ENCODE measurements around the gene NBPF11.
"Not testable (repeated sequence)": the region's sequence is repeated elsewhere in the genome, so short reads cannot be mapped to it uniquely, and the experiment has no call there.

NBPF11 gene

GRCh38 chr1:148150014-148150413 is 2.1 kb downstream of the NBPF11 start:
- DNase-seq, result not testable (repeated sequence)

GRCh38 chr1:148149050-148149815 is 2.8 kb downstream of the NBPF11 start:
- not testable (repeated sequence) for DNase-seq

GRCh38 chr1:148147052-148147838 is 4.8 kb downstream of the NBPF11 start:
- DNase-seq, result not testable (repeated sequence)

- DNase-seq, result not testable (repeated sequence)
Observed at GRCh38 chr1:148146191-148146997, 5.7 kb downstream of the NBPF11 start.

- not testable (repeated sequence) for DNase-seq
Observed at GRCh38 chr1:148143223-148143622, 8.9 kb downstream of the NBPF11 start.

- not testable (repeated sequence) for DNase-seq
Observed at GRCh38 chr1:148141936-148142335, 10.1 kb downstream of the NBPF11 start.

- not testable (repeated sequence) for DNase-seq
Observed at GRCh38 chr1:148138606-148139005, 13.5 kb downstream of the NBPF11 start.

- not testable (repeated sequence) for DNase-seq
Observed at GRCh38 chr1:148122341-148122740, 29.7 kb downstream of the NBPF11 start.

- DNase-seq, result peak in 1 of 5 experiments; percentile 14
Observed at GRCh38 chr1:148120395-148120794, 31.7 kb downstream of the NBPF11 start.

- not testable (repeated sequence) for DNase-seq
Observed at GRCh38 chr1:148095732-148096131, 56.3 kb downstream of the NBPF11 start.

- DNase-seq, result not testable (repeated sequence)
Observed at GRCh38 chr1:148086196-148086595, 65.9 kb downstream of the NBPF11 start.

- DNase-seq, result not testable (repeated sequence)
Observed at GRCh38 chr1:148081205-148081604, 70.9 kb downstream of the NBPF11 start.

GRCh38 chr1:148078632-148079519 is 73.2 kb downstream of the NBPF11 start:
- DNase-seq, result not testable (repeated sequence)

GRCh38 chr1:148078090-148078489 is 74.0 kb downstream of the NBPF11 start:
- DNase-seq, result not testable (repeated sequence)

GRCh38 chr1:148077458-148077857 is 74.6 kb downstream of the NBPF11 start:
- DNase-seq, result not testable (repeated sequence)

GRCh38 chr1:148073392-148073791 is 78.7 kb downstream of the NBPF11 start:
- not testable (repeated sequence) for DNase-seq

- DNase-seq, result not testable (repeated sequence)
Observed at GRCh38 chr1:148068606-148069005, 83.5 kb downstream of the NBPF11 start.

- not testable (repeated sequence) for DNase-seq
Observed at GRCh38 chr1:148068201-148068600, 83.9 kb downstream of the NBPF11 start.

- not testable (repeated sequence) for DNase-seq
Observed at GRCh38 chr1:148060294-148060701, 91.8 kb downstream of the NBPF11 start.

- not testable (repeated sequence) for DNase-seq
Observed at GRCh38 chr1:148057384-148057783, 94.7 kb downstream of the NBPF11 start.
